KOPT-K1 (cell line): ENCODE measurements around the gene DLG1.
A peak's percentile ranks its signal among the peaks of the same experiment; 100 is the strongest.

Source experiments
- H3K27ac ChIP-seq: fragments of 200-600 bp; sonication (generic); 2 replicates; pipeline ENCODE4 v1.5.1; 2016; ENCODE audit warnings: antibody characterized with exemption, mild to moderate bottlenecking, low read depth, low read length; ENCODE audit not compliant: poor library complexity, severe bottlenecking
- H3K36me3 ChIP-seq: fragments of 200-600 bp; sonication (generic); 2 replicates; pipeline ENCODE4 v1.5.1; 2017; ENCODE audit warnings: antibody characterized with exemption, mild to moderate bottlenecking, low read length, moderate library complexity; ENCODE audit not compliant: insufficient read depth
- H3K9me3 ChIP-seq: fragments of 200-600 bp; sonication (generic); 2 replicates; pipeline ENCODE4 v1.5.1; 2017; ENCODE audit warnings: antibody characterized with exemption, low read length, mild to moderate bottlenecking; ENCODE audit not compliant: insufficient read depth, poor library complexity, severe bottlenecking

Gene DLG1

DNA sequence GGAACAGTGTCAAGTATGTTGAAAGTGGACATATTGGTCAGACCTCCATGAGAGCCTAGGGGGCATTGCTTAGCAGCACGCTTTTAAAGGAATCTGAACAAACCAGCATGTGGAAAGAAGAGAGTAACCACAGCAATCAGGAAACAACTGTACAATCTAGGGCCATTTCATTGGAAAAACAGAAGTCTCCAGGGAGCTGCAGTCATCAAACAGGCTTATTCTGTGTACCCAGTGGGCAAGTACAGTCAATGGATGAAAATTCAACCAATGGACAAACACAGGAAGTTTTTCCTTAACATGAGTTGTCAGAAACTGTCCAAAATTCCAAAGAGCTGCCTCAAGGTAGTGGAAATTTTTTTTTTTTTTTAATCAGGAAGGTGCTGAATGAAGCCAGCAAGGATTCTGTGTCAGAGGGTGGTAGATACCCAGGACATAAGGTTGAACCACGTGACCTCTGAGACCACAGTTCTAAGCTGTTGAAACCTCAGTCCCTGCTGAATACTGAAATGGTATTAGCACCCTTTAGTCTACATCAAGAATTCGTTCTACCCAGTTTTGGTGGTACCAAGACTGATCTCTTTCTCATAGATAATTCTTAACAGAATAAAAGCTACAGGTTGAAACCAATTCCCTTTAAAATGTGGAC is 4.4 kb upstream of the DLG1 start:
- no peaks in the 10 kb centered on the region for H3K9me3 ChIP-seq
- H3K36me3 ChIP-seq = no peaks in the 10 kb centered on the region
- no peak overlapping the region for H3K27ac ChIP-seq

DNA sequence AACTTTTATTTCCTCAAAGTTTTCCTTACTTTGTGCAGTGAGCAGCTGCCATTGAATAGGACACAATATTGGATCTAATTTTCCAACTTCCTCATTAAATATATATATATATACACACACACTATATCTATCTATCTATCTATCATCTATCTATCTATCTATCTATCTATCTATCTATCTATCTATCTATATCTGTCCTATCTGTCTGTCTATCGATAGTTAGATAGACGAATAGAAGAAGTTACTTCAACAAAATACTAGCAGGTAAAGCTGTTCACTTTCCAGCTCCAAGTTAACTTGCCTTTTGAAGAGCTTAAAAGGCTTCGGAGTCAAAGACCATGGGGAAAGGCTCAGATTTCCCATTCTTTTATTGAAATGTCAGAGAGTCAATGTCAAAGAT is 3.6 kb upstream of the DLG1 start:
- no peaks in the 10 kb centered on the region for H3K9me3 ChIP-seq
- no peak overlapping the region for H3K27ac ChIP-seq
- H3K36me3 ChIP-seq = no peaks in the 10 kb centered on the region

DNA sequence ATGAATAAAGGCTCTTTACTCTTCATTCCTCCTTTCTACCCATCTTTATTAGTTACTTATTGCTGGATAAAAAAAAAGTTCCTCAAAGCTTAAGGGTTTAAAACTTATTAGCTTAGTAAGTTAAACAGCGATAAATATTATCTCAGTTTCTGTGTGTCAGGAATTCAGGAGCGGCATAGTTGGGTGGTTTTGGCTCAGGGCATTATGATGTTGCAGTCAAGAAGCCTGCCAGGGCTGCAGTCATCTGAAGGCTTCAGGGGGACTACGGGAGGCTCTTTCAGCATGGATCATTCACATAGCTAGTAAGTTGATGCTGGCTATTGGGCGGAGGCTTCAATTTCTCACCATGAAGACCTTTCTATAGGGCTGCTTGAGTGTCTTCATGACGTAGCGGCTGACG is 1.9 kb upstream of the DLG1 start:
- Histone ChIP-seq H3K36me3 (peaks cover 10% of the 10 kb centered on the region), H3K9me3 (no peaks in the 10 kb centered on the region), H3K27ac (no peak overlapping the region)

- Histone ChIP-seq H3K36me3 (peaks cover 21% of the 10 kb centered on the region), H3K27ac (peak overlapping the region; percentile 91), H3K9me3 (no peaks in the 10 kb centered on the region)
These were observed 788 bp upstream of the DLG1 start for GRCh38 chr3:197298945-197299854.

DNA sequence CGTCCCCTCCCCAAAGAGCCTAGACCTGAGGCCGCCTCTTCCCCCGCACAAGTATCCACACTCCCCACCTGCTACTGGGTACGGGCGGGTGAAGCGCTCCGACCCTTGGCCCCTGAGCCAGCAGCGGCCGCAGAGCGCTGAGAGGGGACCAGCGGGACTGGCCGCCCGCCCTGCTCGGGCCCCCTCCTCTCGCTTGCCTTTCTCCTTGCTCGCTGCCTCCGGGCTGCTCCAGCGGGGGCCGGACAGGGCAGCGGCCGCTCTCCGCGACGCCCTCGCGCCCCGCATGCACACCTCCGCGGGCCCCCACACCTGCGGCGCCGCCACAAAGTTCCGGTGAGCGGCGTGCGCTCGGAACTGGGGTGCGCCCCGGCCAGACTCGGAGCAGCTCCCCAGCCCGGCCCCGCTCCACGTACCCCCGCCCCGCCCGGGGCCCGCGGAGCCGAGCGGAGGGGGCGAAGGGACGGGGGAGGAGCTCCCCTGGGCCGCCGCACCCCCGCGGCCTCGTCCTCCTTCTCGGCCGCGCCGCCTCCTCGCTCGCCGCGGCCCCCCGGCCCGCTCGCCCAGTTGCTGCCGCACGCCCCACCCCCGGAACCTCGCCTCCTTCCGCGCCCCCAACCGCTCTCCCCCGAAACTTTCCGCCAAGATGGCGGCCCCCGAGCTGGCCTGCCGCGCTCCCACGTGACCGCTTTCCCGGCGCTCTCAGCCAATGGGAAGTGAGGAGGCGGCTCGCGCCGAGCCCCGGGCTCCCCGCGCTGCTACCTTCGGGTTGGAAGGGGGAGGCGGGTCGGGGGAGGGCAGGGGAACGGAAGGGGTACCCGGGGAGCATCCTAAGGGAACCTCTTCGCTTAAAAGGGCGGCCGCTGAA is 704 bp downstream of the DLG1 start:
- Histone ChIP-seq H3K36me3 (peaks cover 36% of the 10 kb centered on the region), H3K9me3 (no peaks in the 10 kb centered on the region), H3K27ac (peak overlapping the region; percentile 91)

GRCh38 chr3:197297002-197297401 is 1.4 kb downstream of the DLG1 start:
- Histone ChIP-seq H3K27ac (peak overlapping the region; percentile 91), H3K36me3 (peaks cover 43% of the 10 kb centered on the region), H3K9me3 (no peaks in the 10 kb centered on the region)

- Histone ChIP-seq H3K27ac (no peak overlapping the region), H3K9me3 (no peaks in the 10 kb centered on the region), H3K36me3 (peaks cover 47% of the 10 kb centered on the region)
These were observed 1.9 kb downstream of the DLG1 start for GRCh38 chr3:197296545-197296944.

GRCh38 chr3:197295871-197296270 is 2.5 kb downstream of the DLG1 start:
- Histone ChIP-seq H3K27ac (no peak overlapping the region), H3K36me3 (peaks cover 54% of the 10 kb centered on the region), H3K9me3 (no peaks in the 10 kb centered on the region)

DNA sequence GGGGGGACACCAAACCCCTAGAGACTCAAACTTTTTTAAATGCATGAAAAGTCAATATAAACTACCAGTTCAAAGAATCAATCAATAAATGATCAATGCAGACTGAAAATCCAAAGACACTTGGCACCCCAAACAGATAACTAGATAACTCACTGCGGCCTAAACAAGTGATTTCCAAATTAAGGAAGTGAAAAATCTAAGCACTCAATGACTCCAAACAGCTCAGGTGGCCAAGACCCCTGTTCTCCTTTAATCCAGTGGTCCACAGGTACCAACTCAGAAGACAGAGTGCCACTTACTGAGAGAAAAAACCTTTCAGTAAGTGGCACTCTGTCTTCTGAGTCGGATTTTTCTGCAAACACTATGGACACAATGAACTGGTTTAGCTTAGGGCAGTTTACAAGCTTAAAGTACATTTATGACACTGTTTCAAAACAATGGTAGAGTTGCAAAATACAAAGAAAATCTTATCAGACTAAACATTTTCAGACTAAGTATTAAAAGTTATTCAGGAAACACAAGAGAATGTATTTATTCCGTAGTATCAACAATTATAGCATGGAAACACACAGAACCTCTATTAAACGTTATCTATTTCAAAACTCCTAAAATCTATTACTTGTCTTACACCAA is 4.7 kb downstream of the DLG1 start:
- no peaks in the 10 kb centered on the region for H3K9me3 ChIP-seq
- peaks cover 76% of the 10 kb centered on the region for H3K36me3 ChIP-seq
- H3K27ac ChIP-seq = no peak overlapping the region

- H3K36me3 ChIP-seq = peaks cover 81% of the 10 kb centered on the region
These were observed 5.8 kb downstream of the DLG1 start for GRCh38 chr3:197292648-197293047.

DNA sequence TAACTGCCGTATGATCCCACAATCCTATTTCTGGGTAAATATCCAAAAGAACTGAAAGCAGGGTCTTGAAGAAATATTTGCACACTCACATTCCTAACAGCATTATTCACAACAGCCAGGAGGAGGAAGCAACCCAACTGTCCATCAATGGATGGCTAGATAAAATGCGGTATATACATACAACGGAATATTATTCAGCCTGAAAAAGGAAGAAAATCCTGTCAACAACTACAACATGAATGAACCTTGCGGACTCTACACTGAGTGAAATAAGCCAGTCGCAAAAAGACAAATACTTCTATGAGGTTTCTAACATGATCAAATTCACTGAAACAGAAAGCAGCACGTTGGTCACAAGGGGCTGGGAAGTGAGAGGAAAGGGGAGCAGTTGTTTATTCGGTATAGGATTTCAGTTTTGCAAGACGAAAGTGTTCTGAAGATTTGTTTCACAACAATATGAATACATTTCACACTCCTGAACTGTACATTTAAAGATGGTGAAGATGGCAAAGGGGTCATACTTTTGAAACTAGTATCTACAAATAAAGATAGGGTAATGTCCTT is 6.2 kb downstream of the DLG1 start:
- no peaks in the 10 kb centered on the region for H3K9me3 ChIP-seq
- H3K27ac ChIP-seq = no peak overlapping the region
- peaks cover 86% of the 10 kb centered on the region for H3K36me3 ChIP-seq

More at GRCh38 chr3:197292648-197293047, 5.8 kb downstream of the DLG1 start:
- H3K27ac ChIP-seq = no peak overlapping the region
- no peaks in the 10 kb centered on the region for H3K9me3 ChIP-seq

DNA sequence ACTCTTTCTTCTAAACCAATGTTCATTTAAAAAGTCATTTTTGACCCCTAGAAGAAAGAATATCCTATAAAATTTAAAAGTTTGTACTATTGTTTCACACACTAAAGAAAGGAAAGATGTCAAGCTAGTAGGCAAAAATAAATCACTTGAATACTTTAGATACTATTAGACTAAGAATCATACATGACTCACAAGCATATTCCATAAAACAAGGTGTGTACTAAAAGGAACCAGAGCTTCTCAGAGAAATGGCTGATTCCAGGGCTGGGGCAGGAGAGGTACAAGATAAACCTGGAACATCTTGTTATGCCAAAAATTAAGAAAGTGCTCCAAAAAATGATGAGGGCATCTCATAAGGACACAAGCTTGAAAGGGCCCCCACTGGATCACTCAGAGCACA is 8.7 kb downstream of the DLG1 start:
- peaks cover 92% of the 10 kb centered on the region for H3K36me3 ChIP-seq
- H3K9me3 ChIP-seq = peaks cover 5% of the 10 kb centered on the region
- H3K27ac ChIP-seq = no peak overlapping the region

DNA sequence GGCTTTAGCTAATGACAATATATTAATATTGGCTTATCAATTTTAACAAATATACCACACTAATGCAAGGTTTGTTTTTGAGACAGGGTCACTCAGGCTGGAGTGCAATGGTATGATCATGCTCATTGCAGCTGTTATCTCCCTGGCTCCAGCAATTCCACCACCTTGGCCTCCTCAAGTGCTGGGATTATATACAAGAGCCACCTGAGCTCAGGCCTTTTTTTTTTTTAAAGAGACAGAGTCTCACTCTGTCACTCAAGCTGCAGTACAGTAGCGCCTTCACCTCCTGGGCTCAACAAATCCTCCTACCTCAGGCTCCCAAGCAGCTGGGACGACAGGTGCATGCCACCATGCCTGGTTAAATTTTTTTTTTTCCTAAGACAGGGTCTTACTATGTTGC is 11.7 kb downstream of the DLG1 start:
- Histone ChIP-seq H3K36me3 (peaks cover 90% of the 10 kb centered on the region), H3K27ac (no peak overlapping the region), H3K9me3 (peaks cover 5% of the 10 kb centered on the region)

DNA sequence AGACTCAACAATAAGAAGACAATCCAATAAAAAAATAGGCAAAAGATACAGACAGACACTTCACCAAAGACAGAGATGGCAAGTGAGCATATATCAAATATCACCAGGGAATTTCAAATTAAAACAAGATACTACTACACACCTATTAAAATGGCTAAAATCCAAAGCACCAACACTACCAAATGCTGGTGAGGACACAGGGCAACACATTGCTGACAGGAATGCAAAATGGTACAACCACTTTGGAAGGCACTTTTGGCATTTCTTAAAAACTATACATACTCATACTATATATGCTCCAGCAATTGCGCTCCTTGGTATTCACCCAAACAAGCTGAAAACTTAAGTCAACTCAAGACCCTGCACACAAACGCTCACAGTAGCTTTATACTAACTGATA is 12.9 kb downstream of the DLG1 start:
- H3K27ac ChIP-seq = no peak overlapping the region
- peaks cover 5% of the 10 kb centered on the region for H3K9me3 ChIP-seq
- H3K36me3 ChIP-seq = peaks cover 90% of the 10 kb centered on the region
